Liver (tissue), 9 donors: Measurements from ENCODE around the gene BCKDHA. TPM values are rescaled to one million over a fixed set of nuclear protein-coding genes. Genes with fewer than 3 reads are reported as not detected.

ENCODE experiments used
- DNase-seq: peaks from one replicate; pipeline ENCODE4 v3.0.0-alpha.2; 2017; ENCODE audit warnings: low spot score
- H3K27ac ChIP-seq, 2 donors: one replicate each; pipeline ENCODE4 v1.7.0; 2013; ENCODE audit warnings: inconsistent platforms in 2 of 2, low read length in 2 of 2, control low read depth in 1 of 2, low read depth in 1 of 2, mild to moderate bottlenecking in 1 of 2
- H3K27me3 ChIP-seq, 4 donors: one replicate each; pipeline versions ENCODE4 v1.6.1 to v1.7.0; 2013; ENCODE audit warnings: low read length in 3 of 4, inconsistent platforms in 1 of 4, mild to moderate bottlenecking in 1 of 4, moderate library complexity in 1 of 4; ENCODE audit not compliant: control insufficient read depth in 4 of 4, insufficient read depth in 4 of 4
- H3K36me3 ChIP-seq, 4 donors: one replicate each; pipeline versions ENCODE4 v1.6.1 to v1.7.0; 2013; ENCODE audit warnings: low read length in 3 of 4, mild to moderate bottlenecking in 3 of 4, low read depth in 1 of 4, moderate library complexity in 1 of 4; ENCODE audit not compliant: control insufficient read depth in 4 of 4, insufficient read depth in 3 of 4
- H3K4me1 ChIP-seq, 4 donors: one replicate each; pipeline versions ENCODE4 v1.6.1 to v1.7.0; 2013; ENCODE audit warnings: low read length in 3 of 4, mild to moderate bottlenecking in 3 of 4, moderate library complexity in 1 of 4; ENCODE audit not compliant: control insufficient read depth in 4 of 4, insufficient read depth in 4 of 4
- H3K4me3 ChIP-seq, 3 donors: one replicate each; pipeline versions ENCODE4 v1.6.1 to v1.7.0; 2013; ENCODE audit warnings: low read length in 3 of 3, control low read depth in 1 of 3, low read depth in 1 of 3, mild to moderate bottlenecking in 1 of 3
- H3K9ac ChIP-seq, 2 donors: one replicate each; pipeline ENCODE4 v1.7.0; 2013; ENCODE audit warnings: low read length in 2 of 2, mild to moderate bottlenecking in 2 of 2, moderate library complexity in 2 of 2, control low read depth in 1 of 2, low read depth in 1 of 2
- H3K9me3 ChIP-seq, 4 donors: one replicate each; pipeline versions ENCODE4 v1.6.1 to v1.7.0; 2013; ENCODE audit warnings: low read length in 3 of 4; ENCODE audit not compliant: control insufficient read depth in 4 of 4
- EGR1 ChIP-seq, 2 donors: IDR thresholded peaks; 2 replicates each; pipeline ENCODE4 v1.6.1; 2016 to 2018; ENCODE audit warnings: antibody characterized with exemption in 2 of 2, low read depth in 2 of 2
- FOXA1 ChIP-seq: IDR thresholded peaks from 2 replicates; pipeline ENCODE4 v1.6.1; 2016; ENCODE audit warnings: antibody characterized with exemption
- FOXA2 ChIP-seq: IDR thresholded peaks from 2 replicates; pipeline ENCODE4 v1.6.1; 2016; ENCODE audit warnings: antibody characterized with exemption
- GABPA ChIP-seq, 2 donors: IDR thresholded peaks in 1 of 2; conservative IDR thresholded peaks in 1 of 2; 2 replicates each; pipeline ENCODE4 v1.6.1; 2016; ENCODE audit warnings: antibody characterized with exemption in 2 of 2, mild to moderate bottlenecking in 1 of 2, moderate library complexity in 1 of 2
- HNF4A ChIP-seq, 2 donors: conservative IDR thresholded peaks; 2 replicates each; pipeline ENCODE4 v1.6.1; 2016; ENCODE audit warnings: antibody characterized with exemption in 2 of 2, mild to moderate bottlenecking in 2 of 2
- HNF4G ChIP-seq: IDR thresholded peaks from 2 replicates; pipeline ENCODE4 v1.6.1; 2016; ENCODE audit warnings: antibody characterized with exemption
- JUND ChIP-seq, 2 donors: IDR thresholded peaks; 2 replicates each; pipeline ENCODE4 v1.6.1; 2016; ENCODE audit warnings: antibody characterized with exemption in 2 of 2
- MAX ChIP-seq: IDR thresholded peaks from 2 replicates; pipeline ENCODE4 v1.6.1; 2016; ENCODE audit warnings: antibody characterized with exemption
- NR2F2 ChIP-seq: IDR thresholded peaks from 2 replicates; pipeline ENCODE4 v1.6.1; 2016; ENCODE audit warnings: antibody characterized with exemption
- RAD21 ChIP-seq, 2 donors: IDR thresholded peaks; 2 replicates each; pipeline ENCODE4 v1.6.1; 2016; ENCODE audit warnings: antibody characterized with exemption in 2 of 2, mild to moderate bottlenecking in 2 of 2
- REST ChIP-seq: IDR thresholded peaks from 2 replicates; pipeline ENCODE4 v1.6.1; 2016; ENCODE audit warnings: antibody characterized with exemption, mild to moderate bottlenecking
- RXRA ChIP-seq, 2 donors: IDR thresholded peaks; 2 replicates each; pipeline ENCODE4 v1.6.1; 2017 to 2018; ENCODE audit warnings: antibody characterized with exemption in 2 of 2, mild to moderate bottlenecking in 1 of 2
- SP1 ChIP-seq: IDR thresholded peaks from 2 replicates; pipeline ENCODE4 v1.6.1; 2018; ENCODE audit warnings: antibody characterized with exemption, mild to moderate bottlenecking
- TAF1 ChIP-seq: conservative IDR thresholded peaks from 2 replicates; pipeline ENCODE4 v1.6.1; 2016; ENCODE audit warnings: antibody characterized with exemption, mild to moderate bottlenecking
- YY1 ChIP-seq: IDR thresholded peaks from 2 replicates; pipeline ENCODE4 v1.6.1; 2016; ENCODE audit warnings: antibody characterized with exemption, mild to moderate bottlenecking
- ZBTB33 ChIP-seq: IDR thresholded peaks from 2 replicates; pipeline ENCODE4 v1.6.1; 2016; ENCODE audit warnings: antibody characterized with exemption
- WGBS: extraction: QIAGEN DNeasy Blood & Tissue Kit; methylation state at CpG from one replicate; pipeline ENCODE4 v1.1.7; 2013; 5-methylcytosine and 5-hydroxymethylcytosine counted together
- polyA plus RNA-seq, 2 donors: library from polyadenylated mRNA; stranded (reverse) in 1 of 2; unstranded in 1 of 2; fragments of 200-250 nt in 1 of 2; fragments of >200 nt in 1 of 2; fragmentation: Nextera tagmentation in 1 of 2; extraction: Ambion mirVana in 1 of 2; gene quantifications; one replicate each; pipeline versions ENCODE4 v1.2.1 to v1.2.3, GENCODE V29; 2013 to 2015
- total RNA-seq, 2 donors: library from RNA; depleted of rRNA; stranded (reverse); fragments of >200 nt; gene quantifications; one replicate each; pipeline ENCODE4 v1.2.3, GENCODE V29; 2014
- TF ChIP-seq, protein P1 (sequence below): fragments of 150-350 bp; IDR thresholded peaks from 2 replicates; pipeline ENCODE4 v1.5.1; 2017; ENCODE audit warnings: improper control_type of control experiment, low read depth, low read length; ENCODE audit not compliant: missing input control
- TF ChIP-seq, protein P2 (sequence below): IDR thresholded peaks from 2 replicates; pipeline ENCODE4 v1.6.1; 2016; ENCODE audit warnings: antibody characterized with exemption
- donor health status: healthy.
- donor health status: healthy.
- donor health status: healthy.
- donor health status: healthy.
- donor health status: healthy.

Gene BCKDHA
- total and polyA plus RNA-seq, 4 donors: 38.5 to 91.4 (median 63.7) TPM

- TF ChIP-seq REST: no peak
These were observed 39.0 kb downstream of the BCKDHA start (continued) for GRCh38 chr19:41436674-41436951.

- TF ChIP-seq ZBTB33 (no peak), SP1 (no peak), RXRA (IDR thresholded peaks at IDR 0.05) (no peak), RAD21 (IDR thresholded peaks at IDR 0.05) (no peak), GABPA (IDR thresholded peaks at IDR 0.05 in 1 of 2, conservative IDR thresholded peaks at IDR 0.05 in 1 of 2) (no peak), YY1 (no peak), MAX (no peak), REST (no peak), EGR1 (IDR thresholded peaks at IDR 0.05; ENCODE audit: low read depth in 2 of 2) (no peak), FOXA1 (no peak), HNF4G (no peak), JUND (IDR thresholded peaks at IDR 0.05) (no peak), NR2F2 (no peak), HNF4A (conservative IDR thresholded peaks at IDR 0.05) (no peak), TAF1 (no peak), FOXA2 (no peak)
- TF ChIP-seq, protein P1, sequence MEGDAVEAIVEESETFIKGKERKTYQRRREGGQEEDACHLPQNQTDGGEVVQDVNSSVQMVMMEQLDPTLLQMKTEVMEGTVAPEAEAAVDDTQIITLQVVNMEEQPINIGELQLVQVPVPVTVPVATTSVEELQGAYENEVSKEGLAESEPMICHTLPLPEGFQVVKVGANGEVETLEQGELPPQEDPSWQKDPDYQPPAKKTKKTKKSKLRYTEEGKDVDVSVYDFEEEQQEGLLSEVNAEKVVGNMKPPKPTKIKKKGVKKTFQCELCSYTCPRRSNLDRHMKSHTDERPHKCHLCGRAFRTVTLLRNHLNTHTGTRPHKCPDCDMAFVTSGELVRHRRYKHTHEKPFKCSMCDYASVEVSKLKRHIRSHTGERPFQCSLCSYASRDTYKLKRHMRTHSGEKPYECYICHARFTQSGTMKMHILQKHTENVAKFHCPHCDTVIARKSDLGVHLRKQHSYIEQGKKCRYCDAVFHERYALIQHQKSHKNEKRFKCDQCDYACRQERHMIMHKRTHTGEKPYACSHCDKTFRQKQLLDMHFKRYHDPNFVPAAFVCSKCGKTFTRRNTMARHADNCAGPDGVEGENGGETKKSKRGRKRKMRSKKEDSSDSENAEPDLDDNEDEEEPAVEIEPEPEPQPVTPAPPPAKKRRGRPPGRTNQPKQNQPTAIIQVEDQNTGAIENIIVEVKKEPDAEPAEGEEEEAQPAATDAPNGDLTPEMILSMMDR: no peak
- TF ChIP-seq, protein P2, sequence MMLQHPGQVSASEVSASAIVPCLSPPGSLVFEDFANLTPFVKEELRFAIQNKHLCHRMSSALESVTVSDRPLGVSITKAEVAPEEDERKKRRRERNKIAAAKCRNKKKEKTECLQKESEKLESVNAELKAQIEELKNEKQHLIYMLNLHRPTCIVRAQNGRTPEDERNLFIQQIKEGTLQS: no peak
- Histone ChIP-seq H3K9ac (no peak overlapping the region), H3K4me1 (peaks cover 0 to 13% (median 6%) of the 10 kb centered on the region in 4 donors), H3K9me3 (no peaks in the 10 kb centered on the region), H3K36me3 (peaks cover 0 to 10% (median 4%) of the 10 kb centered on the region in 4 donors), H3K4me3 (no peak overlapping the region), H3K27ac (no peak overlapping the region), H3K27me3 (no peaks in the 10 kb centered on the region)
- DNase-seq: no peak
- 97% methylated on average over 7 of the region's 7 CpGs for WGBS
These were observed 40.4 kb downstream of the BCKDHA start for GRCh38 chr19:41437944-41438574.
